ENCODE results near the gene PCDHGA5. TPM values are rescaled to one million over a fixed set of nuclear protein-coding genes. Genes with fewer than 3 reads are reported as not detected.

The PCDHGA5 gene
- total RNA-seq, 1 experiment from 2014 or later: 0.05 TPM

GRCh38 chr5:141356950-141357349 lies 7.0 kb upstream of the PCDHGA5 start:
- CTCF ChIA-PET: interaction anchor here (0.5 kb wide), 1 partner anchor 134 kb away, joined by 3 read pairs; the partner anchor contains the start of gene PCDHB14
- no peak for TF ChIP-seq SIN3A (IDR thresholded peaks at IDR 0.05; ENCODE audit: low read depth)
- no peak for TF ChIP-seq ZNF274 (IDR thresholded peaks at IDR 0.05; ENCODE audit: low read depth, low read length)
- no peak for TF ChIP-seq CEBPB (IDR thresholded peaks at IDR 0.05; ENCODE audit: low read depth)
- no peak for TF ChIP-seq EZH2phosphoT487 (IDR thresholded peaks at IDR 0.05; ENCODE audit: borderline replicate concordance)
- no peak for TF ChIP-seq POLR2A (IDR thresholded peaks at IDR 0.05; ENCODE audit: borderline replicate concordance, extremely low read depth, insufficient read depth, insufficient read length)
- TF ChIP-seq MAX (IDR thresholded peaks at IDR 0.05): no peak
- TF ChIP-seq SRF (IDR thresholded peaks at IDR 0.05; ENCODE audit: low read depth): no peak
- no peak for TF ChIP-seq EZH2 (IDR thresholded peaks at IDR 0.05)
- Histone ChIP-seq H3K27me3 (ENCODE audit: insufficient read depth, low read length) (no peaks in the 10 kb centered on the region), H3K9ac (ENCODE audit: low read length) (no peak overlapping the region), H3K27ac (ENCODE audit: low read depth, low read length) (no peak overlapping the region), H3K4me2 (ENCODE audit: low read length) (no peak overlapping the region), H3K4me3 (replicated peaks in 1 of 2; ENCODE audit: low read depth in 1 of 2, low read length in 2 of 2) (no peak overlapping the region), H2AFZ (ENCODE audit: low read depth, low read length, poor library complexity, severe bottlenecking) (no peak overlapping the region), H3K9me2 (ENCODE audit: insufficient read depth) (no peaks in the 10 kb centered on the region), H3K4me1 (ENCODE audit: control insufficient read depth in 1 of 2, insufficient read depth in 2 of 2, low read length in 2 of 2) (no peaks in the 10 kb centered on the region), H3K36me3 (ENCODE audit: control insufficient read depth in 1 of 2, insufficient read depth in 2 of 2, low read length in 2 of 2) (no peaks in the 10 kb centered on the region), H4K20me1 (ENCODE audit: insufficient read depth) (no peaks in the 10 kb centered on the region), H3K79me2 (ENCODE audit: insufficient read depth, low read length) (no peaks in the 10 kb centered on the region), H3K9me3 (ENCODE audit: control insufficient read depth in 1 of 2, insufficient read depth in 1 of 2, low read depth in 1 of 2, low read length in 2 of 2) (no peaks in the 10 kb centered on the region; a peak in 2 of 4 replicates)
- DNase-seq (ENCODE audit: low read depth, low spot score): no peak
- intact Hi-C loops (cut with micrococcal nuclease): no loop called here
- POLR2A ChIA-PET: no interaction called here
- RAD21 ChIA-PET (ENCODE audit: low non-redundant PET in 1 of 2, low total read pairs in 2 of 2, uncharacterized antibody in 2 of 2, unreplicated experiment in 2 of 2): no interaction called here
- BruUV-seq (replicated peaks): no TSS peak
- ATAC-seq: no peak

- Histone ChIP-seq H3K9ac (ENCODE audit: low read length) (no peak within 1 kb of the TSS), H3K4me1 (ENCODE audit: control insufficient read depth in 1 of 2, insufficient read depth in 2 of 2, low read length in 2 of 2) (no peaks in the 10 kb centered on the region), H3K36me3 (ENCODE audit: control insufficient read depth in 1 of 2, insufficient read depth in 2 of 2, low read length in 2 of 2) (no peaks in the 10 kb centered on the region), H3K9me2 (ENCODE audit: insufficient read depth) (no peaks in the 10 kb centered on the region), H4K20me1 (ENCODE audit: insufficient read depth) (no peaks in the 10 kb centered on the region), H3K27ac (ENCODE audit: low read depth, low read length) (no peak within 1 kb of the TSS), H3K9me3 (ENCODE audit: control insufficient read depth in 1 of 2, insufficient read depth in 1 of 2, low read depth in 1 of 2, low read length in 2 of 2) (peaks cover 3 to 5% of the 10 kb centered on the region in 2 experiments; a peak in 2 of 4 replicates), H3K27me3 (ENCODE audit: insufficient read depth, low read length) (no peaks in the 10 kb centered on the region), H3K79me2 (ENCODE audit: insufficient read depth, low read length) (no peaks in the 10 kb centered on the region), H2AFZ (ENCODE audit: low read depth, low read length, poor library complexity, severe bottlenecking) (no peak within 1 kb of the TSS), H3K4me3 (replicated peaks in 1 of 2; ENCODE audit: low read depth in 1 of 2, low read length in 2 of 2) (no peak within 1 kb of the TSS), H3K4me2 (ENCODE audit: low read length) (no peak within 1 kb of the TSS)
- no TSS peak for BruUV-seq (replicated peaks)
- DNase-seq (ENCODE audit: low read depth, low spot score) (peak; percentile 40), ATAC-seq (peak; percentile 55)
- POLR2A ChIA-PET: no interaction called here
- CTCF ChIA-PET: interaction anchor here (0.8 to 1.1 kb wide), 2 partner anchors 53 to 204 kb away, joined by 3 to 6 read pairs; partner anchors contain the start of gene PCDHGA10
- RAD21 ChIA-PET (ENCODE audit: low non-redundant PET in 1 of 2, low total read pairs in 2 of 2, uncharacterized antibody in 2 of 2, unreplicated experiment in 2 of 2): no interaction called here
- no peak for TF ChIP-seq POLR2A (IDR thresholded peaks at IDR 0.05; ENCODE audit: borderline replicate concordance, extremely low read depth, insufficient read depth, insufficient read length)
- TF ChIP-seq POLR2AphosphoS5 (IDR thresholded peaks at IDR 0.05; ENCODE audit: low read depth, low read length): no peak
- TF ChIP-seq RAD21 (IDR thresholded peaks at IDR 0.05; ENCODE audit: low read depth): peak; percentile 72
- no peak for TF ChIP-seq REST (IDR thresholded peaks at IDR 0.05; ENCODE audit: low read depth)
- TF ChIP-seq CTCF (IDR thresholded peaks at IDR 0.05 in 2 of 3, conservative IDR thresholded peaks at IDR 0.05 in 1 of 3; ENCODE audit: borderline replicate concordance in 1 of 3, insufficient read depth in 1 of 3, low read depth in 2 of 3, low read length in 2 of 3): peak; percentile 41 to 67 (median 48); a peak in 5 of 6 replicates
- intact Hi-C loops (cut with micrococcal nuclease): loop anchor here (1.0 kb wide), 1 partner anchor 204 kb away; no protein-coding TSS in a partner anchor
Measured at GRCh38 chr5:141359790-141360426, 4.1 kb upstream of the PCDHGA5 start, which contains the start of gene PCDHGB2. PCDHGB2 (plus strand) TSS chr5:141359994; CDS start chr5:141360136, 142 bp downstream.
